ENCODE measurements around the gene TNFAIP3.

The TNFAIP3 gene

DNA sequence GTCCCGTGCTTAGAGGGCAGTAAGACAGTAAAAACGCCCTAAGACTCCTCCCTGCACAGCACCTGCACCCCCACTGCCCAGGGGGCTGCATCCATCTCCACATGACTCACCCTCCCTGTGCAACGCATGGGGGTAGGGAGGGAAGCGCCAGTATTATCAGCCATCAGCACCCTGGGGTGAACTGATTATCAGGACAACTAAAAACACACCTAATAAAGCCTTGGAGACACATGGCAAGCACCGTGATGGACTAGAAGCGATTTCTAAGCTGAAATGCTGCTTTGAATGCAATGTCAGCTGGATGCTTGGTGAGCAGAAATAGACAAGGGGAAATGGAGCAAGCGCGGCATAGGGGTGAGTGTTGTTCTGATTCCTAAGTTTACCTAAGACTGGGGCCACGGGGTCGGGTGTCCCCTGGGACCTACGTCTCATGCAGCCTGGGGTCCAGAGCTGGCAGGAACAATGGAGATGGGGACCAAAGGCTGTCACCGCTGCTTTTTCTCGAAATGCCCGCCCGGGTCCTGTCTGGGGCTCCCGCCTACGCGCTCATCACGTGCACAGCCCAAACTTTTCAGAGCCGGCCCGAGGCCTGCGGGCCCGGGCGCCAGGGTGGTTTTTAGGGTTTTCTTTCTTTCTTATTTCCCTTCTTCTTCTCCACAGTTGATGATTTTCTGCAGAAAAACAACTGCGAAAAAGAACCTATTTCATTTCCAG lies 702 bp upstream of the TNFAIP3 start:
- DNase-seq, result peak; percentile 90

DNA sequence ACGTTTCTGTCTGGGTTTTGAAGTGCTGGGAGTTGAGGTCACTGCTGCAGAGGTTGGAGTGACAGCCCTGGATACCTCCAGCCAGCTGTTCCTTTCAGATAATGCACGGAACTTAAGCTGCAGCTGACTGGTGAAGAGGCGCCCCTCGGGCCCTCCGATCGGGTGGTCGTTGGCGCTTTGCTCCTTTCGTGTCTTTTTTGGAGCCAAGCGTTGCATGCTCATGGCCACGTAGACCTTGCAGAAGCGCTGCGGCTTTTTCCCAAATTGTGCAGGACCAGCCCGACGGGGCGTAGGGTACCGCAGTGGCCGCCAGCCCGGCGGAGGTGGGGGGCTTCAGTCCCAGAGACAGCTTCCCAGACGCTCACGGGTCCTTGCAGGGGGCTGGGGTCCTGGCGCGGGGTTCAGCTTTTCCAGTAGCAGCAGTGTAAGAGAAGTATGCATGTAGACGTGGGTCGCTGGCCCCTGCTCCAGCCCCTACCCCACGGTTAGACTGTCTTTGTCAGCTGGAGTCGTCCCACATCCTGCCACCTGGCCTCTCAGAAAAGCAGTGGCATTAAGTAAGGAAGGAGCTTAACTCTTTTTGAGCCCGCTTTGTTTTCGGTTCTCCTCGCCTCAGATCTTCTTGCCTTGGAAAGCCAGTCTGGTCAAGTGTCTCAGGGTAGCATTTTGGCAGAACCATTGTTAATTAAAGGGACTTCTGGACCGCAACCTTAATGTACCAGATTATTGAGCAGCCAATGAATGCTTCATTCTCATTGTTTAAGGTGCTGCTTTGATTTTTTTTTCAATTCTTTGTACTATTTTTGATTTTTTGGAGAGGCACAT lies 838 bp downstream of the TNFAIP3 start:
- no peak for DNase-seq

DNA sequence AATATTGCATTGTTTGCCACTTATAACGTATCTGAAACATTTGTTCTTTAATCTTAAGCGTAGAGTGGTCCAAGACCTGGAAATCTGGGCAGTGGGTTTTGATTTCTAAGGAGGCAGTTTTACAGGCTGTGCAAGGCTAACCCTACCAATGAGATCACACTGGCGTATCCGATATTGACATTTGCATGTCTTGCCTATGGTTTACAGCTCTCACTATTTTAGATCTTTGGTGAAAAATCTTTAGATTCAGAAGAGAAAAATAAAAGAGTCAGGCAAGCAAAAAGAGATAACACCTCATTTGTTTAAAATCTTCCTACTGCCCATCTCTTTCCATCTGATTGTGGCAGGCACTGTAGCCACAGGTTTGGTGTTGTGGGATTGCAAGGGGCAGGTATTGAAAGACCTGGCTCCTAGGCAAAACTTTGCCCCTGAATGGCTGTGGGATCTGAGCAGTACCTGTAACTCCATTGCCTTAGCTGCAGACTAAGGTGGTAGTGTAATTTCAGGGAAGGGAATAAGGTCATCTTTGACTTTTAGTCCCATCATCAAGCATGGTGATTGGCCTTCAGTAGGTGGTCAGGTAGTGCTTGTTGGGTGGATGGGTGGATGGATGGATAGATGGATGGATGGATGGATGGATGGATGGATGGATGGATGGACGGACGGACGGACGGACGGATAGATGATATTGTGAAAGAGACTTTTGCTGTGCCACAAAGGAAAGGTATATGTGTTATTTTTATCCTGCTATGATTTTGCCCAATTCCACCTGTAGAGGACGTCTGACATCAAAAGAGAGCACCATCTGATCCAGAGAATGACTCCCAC lies 1.9 kb downstream of the TNFAIP3 start:
- DNase-seq, result no peak

DNA sequence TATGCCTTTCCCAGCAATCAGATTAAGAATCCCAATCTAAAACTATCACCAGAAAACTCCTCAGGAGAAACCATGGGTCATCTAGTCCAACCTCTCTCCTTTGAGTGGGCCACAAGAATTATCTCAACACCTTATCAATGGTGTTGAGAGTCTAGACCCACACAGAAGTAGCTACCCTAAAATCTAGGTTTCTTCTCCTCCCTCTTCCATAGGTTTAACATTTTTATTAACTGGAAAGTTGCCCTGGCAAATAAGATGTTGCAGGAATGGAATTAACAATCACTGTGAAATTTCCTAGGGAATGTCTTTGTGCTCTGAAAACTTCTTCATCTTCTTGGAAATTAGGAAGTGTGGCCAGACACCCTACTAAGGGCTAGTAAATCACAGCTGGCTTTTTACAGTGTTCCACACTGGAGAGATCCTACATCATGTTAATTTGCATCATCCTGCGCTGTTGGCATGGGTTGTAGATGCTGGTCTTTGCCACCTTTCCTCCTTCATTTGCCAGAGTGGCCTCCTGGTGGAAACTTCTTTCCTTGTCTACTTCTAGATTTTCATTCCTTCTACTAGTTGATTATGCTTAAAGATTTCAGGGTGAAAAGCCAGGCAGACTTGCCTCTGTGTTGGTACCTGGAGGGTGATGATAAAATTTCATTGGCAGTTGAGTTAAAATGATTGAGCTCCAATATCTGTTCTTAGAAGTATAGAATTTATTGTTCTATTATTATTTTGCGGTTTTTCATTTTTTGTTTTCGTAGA lies 2.7 kb downstream of the TNFAIP3 start:
- no peak for DNase-seq

DNA sequence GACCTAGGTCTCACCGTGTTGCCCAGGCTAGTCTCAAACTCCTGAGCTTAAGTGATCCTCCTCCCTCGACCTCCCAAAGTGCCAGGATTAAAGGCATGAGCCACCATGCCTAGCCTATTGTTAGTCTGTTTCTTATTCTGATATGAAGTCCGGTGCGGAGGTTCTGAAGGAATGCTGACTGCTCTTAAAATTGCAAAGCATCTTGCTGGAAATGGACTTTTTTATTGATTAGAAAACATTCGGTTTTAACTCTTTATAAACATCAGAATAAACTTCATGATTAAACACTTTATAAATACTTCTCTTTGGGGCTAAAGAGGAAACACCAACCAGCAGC lies 3.2 kb downstream of the TNFAIP3 start:
- DNase-seq, result no peak

DNA sequence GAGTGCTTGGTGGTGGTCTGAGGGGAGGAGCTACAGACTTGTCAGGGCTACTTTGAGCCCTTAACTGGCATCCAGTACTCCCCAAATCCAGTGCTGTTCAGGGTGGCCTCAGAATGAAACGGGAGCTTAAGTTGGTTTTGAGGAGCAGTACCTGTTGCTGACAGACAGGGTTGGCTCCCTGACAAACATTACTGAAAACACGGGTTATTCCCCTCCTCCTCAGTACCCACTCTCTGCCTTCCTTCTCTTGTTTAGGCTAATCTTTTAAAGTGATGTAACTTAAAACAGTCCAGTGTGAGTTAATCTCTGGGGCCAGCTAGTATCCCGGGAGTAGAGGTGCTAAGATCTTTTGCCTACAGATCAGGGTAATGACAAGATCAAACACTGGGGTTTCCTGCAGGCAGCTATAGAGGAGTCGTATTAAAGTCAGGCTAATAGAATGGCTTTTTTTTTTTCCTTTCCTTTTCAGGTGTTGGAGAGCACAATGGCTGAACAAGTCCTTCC lies 3.7 kb downstream of the TNFAIP3 start:
- DNase-seq, result no peak

DNA sequence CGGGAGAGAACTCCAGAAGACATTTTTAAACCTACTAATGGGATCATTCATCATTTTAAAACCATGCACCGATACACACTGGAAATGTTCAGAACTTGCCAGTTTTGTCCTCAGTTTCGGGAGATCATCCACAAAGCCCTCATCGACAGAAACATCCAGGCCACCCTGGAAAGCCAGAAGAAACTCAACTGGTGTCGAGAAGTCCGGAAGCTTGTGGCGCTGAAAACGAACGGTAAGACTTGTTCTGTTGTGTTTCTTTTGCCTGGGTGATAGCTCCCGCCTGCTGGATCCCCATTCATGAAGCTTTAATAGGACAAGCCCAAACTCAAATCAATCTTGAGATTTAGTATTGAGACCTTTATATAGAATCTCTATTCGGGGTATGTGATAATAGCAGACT lies 4.2 kb downstream of the TNFAIP3 start:
- DNase-seq, result no peak

DNA sequence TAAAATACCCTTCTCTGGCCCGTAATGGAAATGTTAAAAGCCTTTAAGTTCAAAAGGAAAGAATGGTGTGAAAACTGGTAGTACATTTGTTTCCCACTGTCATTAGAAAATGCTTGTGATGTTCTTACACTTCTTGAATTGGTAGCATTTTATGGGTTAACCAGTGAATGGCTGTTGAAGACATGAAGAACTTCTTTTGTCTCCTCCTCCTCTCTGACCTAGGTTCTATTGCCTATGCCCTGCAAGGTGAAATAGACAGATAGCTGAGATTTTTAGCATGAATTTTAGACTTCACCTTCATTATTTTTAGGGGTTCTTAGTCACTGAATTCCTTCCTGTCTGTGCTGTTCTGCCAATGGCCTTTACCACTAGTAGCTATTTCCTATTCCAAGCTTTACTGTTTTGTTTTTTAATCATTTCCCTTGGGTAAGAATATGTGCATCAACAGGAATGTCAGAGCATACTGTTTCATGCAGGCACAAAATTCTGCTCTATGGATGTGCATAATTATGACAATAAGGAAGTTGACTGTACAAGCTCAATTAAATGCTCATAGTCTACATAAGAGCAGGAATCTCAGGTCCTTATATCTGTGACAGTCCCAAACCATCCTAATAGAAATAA lies 4.9 kb downstream of the TNFAIP3 start:
- no peak for DNase-seq

DNA sequence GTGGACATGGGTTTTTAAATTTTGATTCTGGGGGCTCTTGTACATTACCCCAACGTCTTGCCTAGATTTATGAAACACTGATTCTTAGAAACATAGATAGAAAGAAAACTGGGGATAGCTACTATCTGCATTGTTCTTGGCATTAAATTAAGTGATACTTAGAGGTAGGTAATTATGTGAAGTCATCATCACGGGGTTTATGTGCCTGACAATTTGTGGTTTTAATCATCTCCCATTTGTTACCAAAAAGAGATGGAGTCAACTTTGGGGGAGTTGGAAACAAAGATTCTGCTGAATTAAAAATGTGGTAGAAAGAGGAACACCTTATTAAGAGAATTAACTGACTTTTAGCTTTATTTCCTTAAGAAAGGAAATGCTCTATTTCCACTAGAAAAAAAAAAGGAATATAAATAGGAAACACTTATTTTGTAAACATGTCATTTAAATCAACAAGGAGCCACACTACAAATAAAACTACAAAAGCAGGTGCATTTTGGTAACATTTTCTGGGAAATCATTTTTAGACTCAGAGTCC lies 5.6 kb downstream of the TNFAIP3 start:
- no peak for DNase-seq

DNA sequence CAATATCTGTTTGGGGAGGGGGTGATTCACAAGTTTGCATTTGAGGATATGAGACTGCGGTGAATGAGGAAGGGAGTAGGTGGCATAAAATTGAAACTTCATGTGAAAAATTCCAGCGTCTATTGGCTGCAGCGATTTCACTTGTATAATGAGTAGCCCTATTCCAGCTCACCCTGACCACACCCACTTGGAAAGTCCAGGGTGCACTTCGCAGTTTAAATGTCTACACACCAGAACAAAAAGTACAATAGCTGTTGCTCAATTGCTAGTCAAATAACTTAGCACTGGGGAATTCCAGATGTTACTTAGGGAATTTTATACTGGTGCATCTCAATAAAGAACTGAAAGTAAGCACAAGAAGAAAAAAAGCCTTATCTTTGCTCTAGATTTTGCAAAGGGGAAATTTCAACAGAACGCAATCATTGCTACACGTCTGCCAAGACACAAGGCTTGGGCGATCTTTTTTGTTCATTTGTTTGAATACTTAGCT lies 6.3 kb downstream of the TNFAIP3 start:
- peak; percentile 81 for DNase-seq

DNA sequence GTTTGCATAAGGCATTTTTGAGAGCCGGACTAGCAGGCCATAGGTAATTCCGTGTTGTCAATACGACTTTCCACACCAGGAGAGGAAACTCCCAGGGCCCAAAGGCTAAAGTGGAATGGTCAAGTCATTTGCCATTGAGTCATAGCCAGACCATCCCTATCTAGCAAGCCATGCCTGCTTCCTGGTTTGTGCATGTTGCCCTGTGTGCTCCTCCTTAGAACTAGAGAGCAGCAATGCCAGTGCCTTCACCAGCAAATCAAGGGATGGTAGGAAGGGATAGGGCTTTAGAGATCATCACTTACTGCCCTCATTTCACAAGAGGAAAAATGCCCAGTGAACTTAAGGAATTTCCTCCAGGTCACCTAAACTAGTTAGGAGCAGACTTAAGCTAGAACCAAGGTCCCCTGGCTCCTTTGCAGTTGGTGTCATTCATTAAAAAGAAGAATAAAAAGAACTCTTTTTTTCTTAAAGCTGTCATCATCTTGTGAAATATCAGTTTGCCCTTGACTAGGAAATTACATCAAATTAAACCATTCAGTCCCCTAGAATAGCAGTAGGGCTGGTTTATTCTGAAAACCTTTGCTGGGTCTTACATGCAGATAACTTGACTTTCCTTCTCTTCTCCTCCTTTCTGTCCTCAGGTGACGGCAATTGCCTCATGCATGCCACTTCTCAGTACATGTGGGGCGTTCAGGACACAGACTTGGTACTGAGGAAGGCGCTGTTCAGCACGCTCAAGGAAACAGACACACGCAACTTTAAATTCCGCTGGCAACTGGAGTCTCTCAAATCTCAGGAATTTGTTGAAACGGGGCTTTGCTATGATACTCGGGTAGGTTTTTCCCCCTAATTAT lies 7.4 kb downstream of the TNFAIP3 start:
- no peak for DNase-seq

DNA sequence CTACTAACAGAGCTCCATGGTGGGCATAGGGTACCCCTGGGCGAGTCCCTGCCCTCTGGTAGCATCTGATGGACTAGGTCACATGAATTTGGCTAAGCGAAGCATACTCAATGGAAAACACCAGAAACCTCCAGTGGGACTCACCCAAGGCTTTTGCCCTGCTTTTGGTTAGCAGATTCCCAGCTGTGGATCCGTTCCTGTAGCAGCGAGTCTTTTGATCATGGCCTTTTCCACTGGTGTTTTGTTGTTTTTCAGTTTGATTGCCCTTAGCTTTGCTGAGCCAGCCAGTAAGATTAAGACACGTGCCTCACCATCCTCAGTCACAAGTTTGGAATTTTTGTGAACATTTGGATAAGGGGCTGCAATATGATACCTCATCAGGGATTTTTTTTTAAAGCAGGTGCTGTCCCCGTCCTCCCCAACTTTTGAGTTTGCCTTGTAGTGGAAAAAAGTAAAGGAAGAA lies 8.0 kb downstream of the TNFAIP3 start:
- DNase-seq, result no peak

DNA sequence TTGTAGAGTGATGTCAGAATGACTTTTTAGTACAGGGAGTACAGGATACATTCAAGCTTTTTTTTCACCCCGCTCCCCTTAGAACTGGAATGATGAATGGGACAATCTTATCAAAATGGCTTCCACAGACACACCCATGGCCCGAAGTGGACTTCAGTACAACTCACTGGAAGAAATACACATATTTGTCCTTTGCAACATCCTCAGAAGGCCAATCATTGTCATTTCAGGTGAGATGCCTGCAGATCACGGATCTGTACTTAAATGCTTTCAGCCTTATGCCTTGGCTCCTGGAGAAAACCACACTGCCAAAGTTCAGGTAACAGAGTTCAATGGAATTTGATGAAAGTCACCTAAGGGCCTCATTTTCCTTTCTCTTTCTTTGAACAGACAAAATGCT lies 8.5 kb downstream of the TNFAIP3 start:
- DNase-seq, result no peak

DNA sequence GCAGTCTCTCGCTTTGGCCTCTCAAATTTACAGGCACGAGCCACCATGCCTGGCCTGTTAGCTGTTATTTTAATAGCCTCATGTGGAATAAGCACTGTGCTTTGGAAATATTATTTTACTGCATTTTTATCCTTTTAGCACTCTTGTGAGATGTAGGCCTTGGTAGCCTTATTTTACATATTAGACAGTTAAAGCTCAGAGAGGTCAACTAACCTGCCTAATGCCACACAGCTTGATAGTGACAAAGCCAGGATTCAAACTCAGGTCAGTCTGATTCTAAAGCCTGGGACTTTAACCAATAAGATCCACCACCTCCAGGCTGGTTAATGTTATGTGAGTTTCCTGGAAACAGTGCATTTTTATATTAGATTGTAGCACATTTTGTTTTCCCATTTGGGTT lies 9.5 kb downstream of the TNFAIP3 start:
- no peak for DNase-seq

DNA sequence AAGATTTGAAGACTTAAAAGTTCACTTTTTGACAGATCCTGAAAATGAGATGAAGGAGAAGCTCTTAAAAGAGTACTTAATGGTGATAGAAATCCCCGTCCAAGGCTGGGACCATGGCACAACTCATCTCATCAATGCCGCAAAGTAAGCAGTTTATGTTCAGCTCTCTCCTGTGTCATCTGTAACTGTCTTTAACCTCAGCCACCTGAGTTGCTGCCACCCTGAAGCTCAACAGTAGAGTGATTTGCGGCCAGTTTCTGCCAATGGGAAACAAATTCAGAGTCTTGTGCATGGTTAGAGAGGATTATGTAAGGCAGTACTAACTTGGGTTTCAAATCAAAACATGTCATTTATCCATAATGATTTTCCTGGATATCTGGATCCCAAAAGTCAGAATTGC lies 10.1 kb downstream of the TNFAIP3 start:
- DNase-seq, result no peak

DNA sequence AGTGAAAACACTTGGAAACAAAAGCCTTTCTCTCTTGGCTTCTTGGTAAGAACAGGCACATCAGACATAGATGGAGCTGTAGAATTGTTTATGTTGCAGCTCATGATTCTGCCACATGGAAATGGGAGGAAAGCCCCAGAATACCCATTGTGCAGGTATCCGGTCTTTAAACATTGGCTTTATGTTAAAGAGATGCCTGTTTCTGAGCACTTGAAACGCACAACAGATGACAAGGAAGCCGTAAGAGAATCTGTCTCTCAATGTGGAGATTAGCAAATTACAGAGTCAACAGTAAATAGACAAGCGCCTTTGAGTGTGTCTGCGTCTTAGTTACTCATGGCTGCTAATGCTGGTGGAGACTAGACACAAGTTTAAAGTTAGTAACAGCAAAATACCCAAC lies 10.5 kb downstream of the TNFAIP3 start:
- DNase-seq, result no peak

DNA sequence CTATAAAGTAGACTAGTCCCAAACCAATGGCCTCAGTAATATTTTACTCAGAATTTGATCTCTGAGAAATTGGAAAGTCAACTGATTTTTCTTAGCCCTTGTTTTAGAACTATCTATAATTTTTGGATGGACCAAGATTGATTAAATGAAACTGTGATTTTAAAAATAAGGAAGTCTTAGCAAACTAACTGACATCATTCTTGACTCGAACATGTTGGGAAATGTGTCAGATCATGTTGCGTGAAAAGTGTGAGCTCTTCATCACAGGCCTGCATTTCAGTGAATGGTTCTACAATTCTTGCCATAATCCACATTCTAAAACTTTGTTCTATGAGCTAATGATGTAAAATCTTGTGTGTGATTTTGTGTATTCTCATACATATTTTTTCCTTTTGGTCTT lies 11.0 kb downstream of the TNFAIP3 start:
- DNase-seq, result no peak

DNA sequence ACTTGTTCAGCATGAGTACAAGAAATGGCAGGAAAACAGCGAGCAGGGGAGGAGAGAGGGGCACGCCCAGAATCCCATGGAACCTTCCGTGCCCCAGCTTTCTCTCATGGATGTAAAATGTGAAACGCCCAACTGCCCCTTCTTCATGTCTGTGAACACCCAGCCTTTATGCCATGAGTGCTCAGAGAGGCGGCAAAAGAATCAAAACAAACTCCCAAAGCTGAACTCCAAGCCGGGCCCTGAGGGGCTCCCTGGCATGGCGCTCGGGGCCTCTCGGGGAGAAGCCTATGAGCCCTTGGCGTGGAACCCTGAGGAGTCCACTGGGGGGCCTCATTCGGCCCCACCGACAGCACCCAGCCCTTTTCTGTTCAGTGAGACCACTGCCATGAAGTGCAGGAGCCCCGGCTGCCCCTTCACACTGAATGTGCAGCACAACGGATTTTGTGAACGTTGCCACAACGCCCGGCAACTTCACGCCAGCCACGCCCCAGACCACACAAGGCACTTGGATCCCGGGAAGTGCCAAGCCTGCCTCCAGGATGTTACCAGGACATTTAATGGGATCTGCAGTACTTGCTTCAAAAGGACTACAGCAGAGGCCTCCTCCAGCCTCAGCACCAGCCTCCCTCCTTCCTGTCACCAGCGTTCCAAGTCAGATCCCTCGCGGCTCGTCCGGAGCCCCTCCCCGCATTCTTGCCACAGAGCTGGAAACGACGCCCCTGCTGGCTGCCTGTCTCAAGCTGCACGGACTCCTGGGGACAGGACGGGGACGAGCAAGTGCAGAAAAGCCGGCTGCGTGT lies 11.6 kb downstream of the TNFAIP3 start:
- DNase-seq, result no peak

DNA sequence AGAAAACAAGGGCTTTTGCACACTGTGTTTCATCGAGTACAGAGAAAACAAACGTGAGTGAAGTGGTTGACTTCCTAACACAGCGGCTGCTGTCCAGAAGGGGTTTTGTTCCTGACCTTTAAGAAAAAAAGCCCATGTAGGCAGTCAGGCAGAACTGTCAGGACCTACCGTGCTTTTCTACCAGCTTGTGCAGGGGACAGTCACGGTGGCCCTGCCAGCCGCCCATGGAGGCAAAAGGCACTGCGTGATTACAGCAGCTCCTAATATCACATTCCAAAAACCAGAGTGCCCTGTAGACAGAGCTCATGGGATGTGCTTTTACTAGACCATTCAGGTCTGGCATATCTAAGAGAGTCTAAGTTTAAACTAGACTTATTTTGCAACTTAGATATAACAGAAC lies 12.2 kb downstream of the TNFAIP3 start:
- no peak for DNase-seq
